Measurements from ENCODE around the gene ECI2.
A peak's percentile ranks its signal among the peaks of the same experiment; 100 is the strongest.

ECI2 gene

GRCh38 chr6:4134841-4135664, at the start of gene ECI2:
Gene ECI2, minus strand, starts transcription at chr6:4135575. Its CDS starts 15 bp downstream, at chr6:4135560.
- DNase-seq (ENCODE audit: low read depth): peak; percentile 16

- no peak for DNase-seq (ENCODE audit: low read depth)
Measured at GRCh38 chr6:4180652-4181255, 45.4 kb upstream of the ECI2 start.

- DNase-seq (ENCODE audit: low read depth): no peak
Measured at GRCh38 chr6:4179960-4180651, 44.7 kb upstream of the ECI2 start.

GRCh38 chr6:4178737-4179333, 43.5 kb upstream of the ECI2 start:
- no peak for DNase-seq (ENCODE audit: low read depth)

GRCh38 chr6:4176907-4177306, 41.5 kb upstream of the ECI2 start:
- no peak for DNase-seq (ENCODE audit: low read depth)

- no peak for DNase-seq (ENCODE audit: low read depth)
Measured at GRCh38 chr6:4174042-4174441, 38.7 kb upstream of the ECI2 start.

GRCh38 chr6:4172368-4172767, 37.0 kb upstream of the ECI2 start:
- DNase-seq (ENCODE audit: low read depth): no peak

GRCh38 chr6:4170297-4170696, 34.9 kb upstream of the ECI2 start:
- no peak for DNase-seq (ENCODE audit: low read depth)

- DNase-seq (ENCODE audit: low read depth): no peak
Measured at GRCh38 chr6:4169028-4169789, 33.8 kb upstream of the ECI2 start.

- DNase-seq (ENCODE audit: low read depth): no peak
Measured at GRCh38 chr6:4167833-4168232, 32.5 kb upstream of the ECI2 start.

- no peak for DNase-seq (ENCODE audit: low read depth)
Measured at GRCh38 chr6:4167123-4167522, 31.7 kb upstream of the ECI2 start.

- no peak for DNase-seq (ENCODE audit: low read depth)
Measured at GRCh38 chr6:4164456-4164855, 29.1 kb upstream of the ECI2 start.

GRCh38 chr6:4164117-4164442, 28.7 kb upstream of the ECI2 start:
- DNase-seq (ENCODE audit: low read depth): no peak

GRCh38 chr6:4163408-4164116, 28.2 kb upstream of the ECI2 start:
- no peak for DNase-seq (ENCODE audit: low read depth)

GRCh38 chr6:4162370-4162769, 27.0 kb upstream of the ECI2 start:
- no peak for DNase-seq (ENCODE audit: low read depth)

- no peak for DNase-seq (ENCODE audit: low read depth)
Measured at GRCh38 chr6:4159491-4159890, 24.1 kb upstream of the ECI2 start.

GRCh38 chr6:4157506-4157905, 22.1 kb upstream of the ECI2 start:
- no peak for DNase-seq (ENCODE audit: low read depth)

- peak; percentile 71 for DNase-seq (ENCODE audit: low read depth)
Measured at GRCh38 chr6:4155848-4156466, 20.6 kb upstream of the ECI2 start.

- no peak for DNase-seq (ENCODE audit: low read depth)
Measured at GRCh38 chr6:4153514-4153985, 18.2 kb upstream of the ECI2 start.

- DNase-seq (ENCODE audit: low read depth): no peak
Measured at GRCh38 chr6:4145083-4145482, 9.7 kb upstream of the ECI2 start.

GRCh38 chr6:4139272-4139671, 3.9 kb upstream of the ECI2 start:
- no peak for DNase-seq (ENCODE audit: low read depth)

All from stimulated activated CD8-positive, alpha-beta memory T cell treated with anti-CD3 and anti-CD28 coated beads, Interleukin-15, amount 100 ng/mL, for 1 hour (primary cell).